GM18870 (cell line): Measurements from ENCODE around the gene GGTA1.
"Not testable (repeated sequence)": the region's sequence is repeated elsewhere in the genome, so short reads cannot be mapped to it uniquely, and the experiment has no call there.

ENCODE experiments used
- ATAC-seq: cut with Tn5 transposase; IDR thresholded peaks from one replicate; pipeline ENCODE4 v1.9.1; 2021; ENCODE audit warnings: moderate library complexity; ENCODE audit not compliant: unreplicated experiment

The GGTA1 gene

DNA sequence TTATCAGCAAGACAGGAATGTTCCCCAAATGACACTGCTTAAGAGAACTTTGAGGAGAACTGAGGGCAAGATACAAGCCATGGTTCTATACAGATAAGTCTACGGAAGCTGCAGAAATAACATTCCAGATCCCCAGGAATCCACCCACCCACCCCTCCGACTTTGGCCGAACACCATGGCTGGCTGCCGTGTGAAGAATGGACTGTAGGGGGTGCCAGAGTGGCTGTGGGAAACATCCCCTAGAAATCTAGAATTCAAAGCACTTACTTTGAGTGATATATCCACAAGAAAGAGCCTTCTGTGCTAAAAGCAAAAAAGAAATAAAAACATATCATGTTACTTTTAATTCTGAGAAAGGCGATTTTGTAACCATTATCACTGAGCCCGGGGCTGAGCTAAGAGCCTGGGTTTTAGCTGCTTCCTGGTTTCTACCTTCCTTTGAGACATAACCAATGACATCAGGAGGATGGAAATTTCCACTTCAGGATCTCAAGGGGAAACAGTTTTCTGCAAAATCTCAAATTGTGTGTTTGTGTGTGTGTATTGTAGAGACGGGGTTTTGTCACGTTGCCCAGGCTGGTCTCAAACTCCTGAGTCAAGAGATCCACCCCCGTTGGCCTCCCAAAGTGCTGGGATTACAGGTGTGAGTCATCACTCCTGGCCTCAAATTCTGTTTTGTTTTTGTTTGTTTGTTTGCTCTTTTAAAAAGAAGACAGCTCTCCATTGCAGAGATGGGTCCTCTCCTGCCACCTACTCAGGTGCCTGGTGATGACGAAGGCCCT lies 36.4 kb downstream of the GGTA1 start:
- no peak for ATAC-seq

DNA sequence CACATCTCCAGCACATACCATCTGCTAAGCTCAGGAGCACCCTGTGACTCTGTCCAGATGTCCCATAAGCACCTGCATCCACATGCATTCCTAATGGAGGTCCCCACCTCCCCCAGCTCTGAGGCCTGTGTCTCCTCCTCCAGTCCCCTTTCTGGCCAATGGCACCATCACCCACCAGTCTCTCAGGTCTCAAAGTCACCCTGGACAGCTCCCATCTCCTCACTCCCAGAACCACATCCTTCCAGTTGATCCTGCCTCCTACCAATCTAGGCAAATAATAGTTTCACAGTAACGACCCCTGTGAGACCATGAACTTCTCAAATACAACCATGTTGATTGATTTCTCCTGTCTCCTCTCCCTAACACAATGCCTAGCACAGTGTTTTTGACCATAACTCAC lies 40.1 kb downstream of the GGTA1 start:
- no peak for ATAC-seq

DNA sequence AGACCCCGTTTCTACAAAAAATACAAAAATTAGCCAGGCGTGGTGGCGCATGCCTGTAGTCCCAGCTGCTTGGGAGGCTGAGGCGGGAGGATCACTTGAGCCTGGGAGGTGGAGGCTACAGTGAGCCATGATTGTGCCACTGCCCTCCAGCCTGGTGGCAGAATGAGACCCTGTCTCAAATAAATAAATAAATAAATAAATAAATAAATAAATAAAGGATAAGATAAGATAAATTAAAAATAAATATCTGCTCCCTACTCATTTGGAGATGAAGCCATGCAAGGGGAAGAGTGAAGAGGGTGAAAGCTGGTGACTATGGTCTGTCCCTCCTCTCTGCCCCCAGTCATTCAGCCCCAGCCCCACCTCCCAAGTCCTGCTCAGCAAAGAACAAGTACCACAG lies 41.2 kb downstream of the GGTA1 start:
- not testable (repeated sequence) for ATAC-seq

DNA sequence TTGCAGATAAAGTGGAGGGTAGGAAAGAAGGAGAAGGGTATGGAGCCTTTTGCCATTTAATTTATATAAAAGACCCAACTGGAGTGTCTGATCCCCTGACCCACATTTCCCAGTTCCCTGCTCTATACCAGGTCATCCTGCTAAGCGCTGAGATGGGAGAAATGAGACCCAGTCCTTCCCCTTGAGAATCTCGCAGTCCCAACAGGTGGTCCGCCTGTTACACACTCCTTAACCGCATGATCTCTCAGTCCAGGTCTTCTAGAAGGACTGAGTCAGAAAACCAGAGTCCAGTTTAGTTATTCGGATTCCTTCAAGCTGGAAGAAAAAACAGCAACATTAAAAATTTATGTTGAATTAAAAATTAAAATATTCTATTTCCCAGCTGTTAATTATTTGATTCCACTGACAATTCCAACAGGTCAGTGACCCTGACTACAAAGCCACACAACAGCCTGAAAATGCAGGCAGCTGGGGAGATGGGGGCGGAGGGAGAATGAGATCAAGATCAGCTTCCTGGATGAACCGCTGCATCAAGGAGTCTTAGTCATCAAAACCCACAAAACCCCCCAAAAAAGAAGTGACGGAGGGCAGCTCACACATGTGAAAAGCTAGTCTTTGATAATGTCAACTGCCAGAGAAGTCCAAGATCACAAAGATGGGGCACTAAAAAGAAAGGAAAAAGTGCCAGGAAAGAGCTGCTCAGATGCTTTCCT lies 44.0 kb downstream of the GGTA1 start:
- no peak for ATAC-seq

DNA sequence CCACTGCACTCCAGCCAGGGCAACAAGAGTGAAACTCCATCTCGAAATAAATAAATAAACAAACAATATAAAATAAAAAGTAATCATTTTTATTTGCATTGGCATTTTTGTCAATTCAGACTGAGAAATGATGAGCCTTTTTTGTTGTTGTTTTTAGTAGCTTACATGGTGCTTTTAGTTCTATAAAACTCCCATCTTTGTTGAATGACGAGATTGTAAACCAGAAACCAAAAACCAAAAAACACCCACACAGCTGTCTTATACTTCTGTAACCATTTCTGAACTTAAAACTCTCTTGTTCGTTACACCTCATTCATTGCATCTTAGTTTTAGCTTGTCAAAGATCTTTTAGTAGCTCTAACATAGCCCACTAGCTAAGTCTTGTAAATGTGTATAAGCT lies 44.7 kb downstream of the GGTA1 start:
- no peak for ATAC-seq

DNA sequence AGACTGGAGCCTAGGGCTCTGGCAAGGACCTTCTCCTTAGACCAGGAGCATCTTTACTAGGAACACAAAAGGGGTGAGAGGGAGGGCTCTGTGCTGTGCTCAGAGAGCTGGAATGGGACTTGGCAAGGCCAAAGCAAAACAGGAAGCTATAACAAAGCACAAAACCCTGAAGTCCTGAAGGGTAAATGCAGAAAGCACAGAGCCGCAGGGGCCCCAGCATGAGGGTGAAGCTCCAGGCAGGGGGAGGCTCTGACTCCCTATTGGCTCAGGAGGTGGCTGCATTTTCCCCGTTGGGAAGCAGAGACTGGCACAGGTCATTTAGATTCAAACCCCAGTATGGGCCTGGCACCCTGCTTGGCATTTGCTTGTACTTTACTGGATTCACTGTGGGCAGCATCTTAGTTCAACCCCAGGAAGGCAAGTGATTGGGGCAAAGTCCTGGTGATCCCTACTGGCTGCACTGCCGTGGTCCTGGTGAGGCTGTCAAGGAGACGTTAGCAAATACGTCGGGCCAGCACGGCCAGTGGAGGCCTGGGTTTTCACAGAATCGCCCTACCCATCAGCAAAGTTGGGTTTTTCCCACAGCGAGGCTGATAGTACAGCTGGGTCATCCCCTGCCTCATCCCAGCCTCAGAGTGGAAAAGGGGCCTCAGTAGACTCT lies 46.3 kb downstream of the GGTA1 start:
- no peak for ATAC-seq

DNA sequence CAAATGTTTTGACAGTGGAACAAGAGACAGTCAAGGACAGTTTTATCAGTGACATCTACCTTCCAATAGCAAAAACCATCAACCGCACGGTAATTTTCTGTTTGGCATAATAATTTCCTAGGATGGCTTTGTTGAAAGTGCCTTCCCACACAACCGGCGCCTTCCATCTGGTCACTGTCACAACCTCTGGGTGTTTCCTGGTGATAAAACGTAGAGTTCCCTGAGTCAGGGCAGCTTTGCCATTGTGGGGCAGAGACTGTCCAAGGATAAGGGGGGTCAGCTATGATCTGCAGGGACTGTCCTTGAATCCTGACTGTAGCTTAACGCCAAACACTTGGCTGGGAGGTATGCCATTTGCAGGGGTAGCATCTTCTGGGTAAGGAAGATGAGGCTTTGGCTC lies 47.6 kb downstream of the GGTA1 start:
- no peak for ATAC-seq

DNA sequence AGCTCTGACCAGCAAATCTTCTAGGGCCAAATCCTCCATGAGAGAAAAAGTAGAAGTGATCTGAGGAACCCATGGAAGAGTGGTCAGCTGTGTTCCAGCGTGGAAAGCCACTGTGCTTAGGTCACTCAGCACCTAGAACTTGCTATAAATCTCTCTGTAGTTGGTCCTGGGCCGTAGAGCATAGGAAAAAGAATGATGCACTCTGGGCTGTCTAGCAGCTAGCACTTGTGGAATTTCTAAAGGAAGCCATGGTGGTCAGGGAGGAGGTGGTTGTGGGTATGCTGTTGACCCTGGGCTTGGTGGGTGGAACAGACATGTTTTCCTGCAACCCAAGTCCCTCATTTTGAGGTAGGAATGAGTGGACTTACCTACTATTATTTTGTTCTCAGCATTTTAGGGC lies 48.1 kb downstream of the GGTA1 start:
- ATAC-seq = no peak

DNA sequence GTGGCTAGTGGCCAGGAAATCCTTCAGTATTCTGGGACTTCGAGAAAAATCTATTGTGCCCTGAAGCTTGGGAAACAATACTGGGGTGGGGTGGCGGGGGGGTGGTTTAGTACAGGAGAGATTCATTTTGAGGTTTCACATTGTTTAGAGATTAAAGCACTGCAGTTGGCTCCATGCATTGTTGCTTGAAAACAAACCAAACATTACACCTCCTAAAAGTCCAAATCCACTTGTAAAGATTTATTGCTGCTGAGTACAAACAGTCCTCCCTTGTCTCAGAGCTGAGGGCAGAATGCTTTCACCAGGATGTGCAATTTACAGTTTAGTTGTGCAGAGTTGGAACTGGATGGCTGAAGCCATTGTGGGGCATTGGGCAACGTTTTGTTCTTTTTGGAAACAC lies 49.4 kb downstream of the GGTA1 start:
- ATAC-seq = no peak

DNA sequence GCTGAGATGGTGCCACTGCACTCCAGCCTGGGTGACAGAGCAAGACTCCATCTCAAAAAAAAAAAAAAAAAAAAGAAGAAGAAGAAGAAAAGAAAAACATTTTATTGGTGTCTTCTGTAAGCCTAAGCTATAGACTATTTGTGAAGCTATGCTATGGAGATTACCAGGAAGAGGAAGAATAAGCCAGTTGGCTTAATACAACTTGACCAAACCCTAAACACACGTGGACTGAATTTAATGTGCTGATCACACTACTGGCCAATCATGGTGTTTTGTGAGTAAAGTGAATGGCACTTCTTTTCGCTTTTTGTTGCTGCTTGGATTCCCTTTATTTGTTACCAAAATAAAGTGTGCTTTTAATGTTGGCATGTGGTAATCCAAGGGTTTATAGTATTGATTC lies 49.9 kb downstream of the GGTA1 start:
- ATAC-seq = no peak

DNA sequence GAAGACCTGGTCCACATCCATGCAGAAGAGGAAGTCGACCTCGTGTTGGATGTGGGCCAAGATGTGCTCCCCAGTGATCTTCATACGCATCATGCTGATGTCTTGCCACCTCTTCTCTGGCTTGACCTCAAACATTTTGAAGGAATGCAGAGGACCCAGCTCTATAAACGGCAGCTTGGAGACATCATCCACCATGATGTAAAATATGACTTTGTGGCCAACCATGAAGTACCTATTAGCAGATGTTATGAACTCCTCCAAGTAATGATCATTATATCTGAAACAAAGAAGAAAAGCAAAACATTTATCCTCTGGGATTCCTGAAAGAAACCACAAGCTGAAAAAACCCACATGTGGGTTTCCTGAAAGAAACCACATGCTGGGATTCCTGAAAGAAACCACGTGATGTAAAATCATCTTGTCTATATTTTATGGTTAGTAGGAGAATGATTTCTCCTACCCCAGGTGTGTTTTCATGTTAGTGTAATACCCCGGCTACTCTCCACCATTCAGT lies 52.3 kb downstream of the GGTA1 start:
- no peak for ATAC-seq

DNA sequence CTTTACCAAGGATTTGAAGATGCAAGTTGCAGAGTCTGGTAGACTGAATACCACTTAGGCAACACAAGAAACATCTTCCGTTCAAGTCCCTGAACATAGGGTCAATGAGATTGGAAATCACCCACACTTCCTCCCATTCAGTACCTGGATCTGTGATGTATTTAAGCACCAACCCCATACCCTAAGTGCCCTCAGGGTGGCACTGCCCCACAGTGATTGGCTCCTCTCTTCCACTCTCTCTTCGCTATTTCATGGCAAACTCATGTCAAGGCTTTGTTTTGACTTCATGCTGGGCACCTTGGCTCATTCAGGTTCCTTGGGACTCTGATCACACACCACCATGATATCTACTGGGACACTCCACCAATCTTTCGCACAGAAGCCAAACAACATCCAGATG lies 53.7 kb downstream of the GGTA1 start:
- no peak for ATAC-seq

DNA sequence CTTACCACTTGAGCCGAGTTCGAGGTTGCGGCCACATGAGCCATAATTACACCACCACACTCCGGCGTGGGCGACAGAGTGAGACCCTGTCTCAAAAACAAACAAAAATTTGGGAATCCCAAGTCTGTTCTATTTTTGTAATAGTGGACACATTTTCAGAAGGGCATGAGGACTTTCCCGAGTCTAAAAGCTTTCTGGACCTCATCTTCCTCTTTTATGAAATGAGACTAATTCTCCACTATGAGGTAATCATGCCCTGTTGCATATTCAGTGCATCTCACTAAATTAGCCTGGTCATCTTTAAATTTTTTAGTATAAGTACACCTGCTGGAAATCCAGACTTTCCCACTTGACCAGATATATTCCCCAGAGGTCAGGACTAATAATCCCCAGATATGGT lies 55.7 kb downstream of the GGTA1 start:
- ATAC-seq = no peak

DNA sequence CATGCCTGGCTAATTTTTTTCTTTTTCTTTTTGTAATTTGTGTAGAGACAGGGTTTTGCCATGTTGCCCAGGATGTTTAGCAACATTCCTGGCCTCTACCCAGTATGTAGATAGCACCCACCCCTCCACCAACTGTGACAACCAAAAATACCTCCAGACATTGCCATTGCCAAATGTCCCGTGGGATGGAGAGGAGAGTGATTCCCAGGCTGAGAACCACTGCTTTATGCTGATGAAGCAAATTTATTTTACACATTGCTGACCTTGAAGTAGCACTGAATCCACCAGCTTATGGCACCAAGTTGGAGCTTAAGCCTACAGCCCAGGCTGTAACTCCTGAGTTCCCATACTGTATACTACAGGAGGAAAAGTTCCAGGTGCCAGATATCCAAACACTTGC lies 58.5 kb downstream of the GGTA1 start:
- ATAC-seq = no peak

DNA sequence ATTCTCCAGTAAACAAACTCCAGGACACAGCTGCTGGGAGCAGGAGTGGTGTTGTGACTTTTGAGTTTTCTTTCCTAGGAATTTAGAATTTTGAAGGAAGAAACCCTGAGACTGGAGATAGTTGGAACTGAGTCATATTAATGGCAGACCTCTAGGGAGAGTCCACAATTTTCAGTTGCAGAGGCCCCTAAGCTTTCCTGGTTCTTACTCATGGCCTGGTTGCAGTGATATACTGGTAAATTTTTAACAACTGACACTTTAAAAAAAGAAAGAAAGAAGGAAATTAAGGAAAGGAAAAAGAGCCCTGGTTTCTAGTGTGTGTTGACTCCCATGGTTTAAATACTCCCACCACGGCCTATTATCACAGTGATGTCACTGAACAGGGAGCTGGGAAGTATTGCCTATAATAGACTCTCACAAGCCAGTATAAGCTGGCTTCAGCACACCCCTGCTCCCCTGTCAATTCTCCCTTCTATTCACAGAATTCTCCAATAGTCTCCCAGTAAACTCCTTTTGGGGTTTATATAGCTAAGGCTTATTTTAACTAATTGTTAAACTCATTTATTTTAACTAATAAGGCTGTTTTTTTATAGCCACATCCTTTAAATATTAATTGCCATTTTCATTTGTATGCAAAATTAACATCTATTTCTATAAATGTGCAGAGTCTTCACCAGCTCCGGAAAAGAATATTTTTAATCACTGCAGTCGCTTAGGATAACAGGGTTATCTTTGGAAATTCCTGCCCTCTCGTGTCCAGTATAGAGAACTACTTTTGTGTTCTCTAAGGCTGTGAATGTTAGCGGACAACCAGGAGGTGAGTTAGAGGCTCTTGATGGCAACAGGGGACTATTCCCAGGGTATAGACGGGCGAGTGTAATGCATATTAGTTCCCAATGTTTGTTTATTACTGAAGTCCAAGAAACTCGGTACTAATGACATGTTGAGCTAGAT lies 59.7 kb downstream of the GGTA1 start:
- ATAC-seq = no peak

DNA sequence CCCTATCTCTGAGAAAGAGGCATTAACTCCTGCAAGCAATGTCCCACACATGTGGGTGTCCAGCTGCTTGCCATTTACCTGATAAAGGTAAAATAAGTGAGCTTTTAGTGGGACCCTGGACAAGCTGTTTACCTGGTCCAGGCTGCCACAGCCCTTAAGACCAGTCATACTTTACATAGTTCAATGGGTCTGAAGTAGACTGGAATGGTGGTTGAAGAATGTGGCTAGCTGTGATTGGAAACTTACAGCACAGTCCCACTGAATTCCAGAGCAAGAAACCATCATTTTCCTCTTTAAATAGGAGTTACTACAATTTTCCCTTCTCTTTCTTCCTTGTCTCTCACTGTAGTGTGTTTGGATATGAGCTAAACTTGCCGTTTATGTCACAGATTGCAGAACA lies 60.6 kb downstream of the GGTA1 start:
- ATAC-seq = no peak

DNA sequence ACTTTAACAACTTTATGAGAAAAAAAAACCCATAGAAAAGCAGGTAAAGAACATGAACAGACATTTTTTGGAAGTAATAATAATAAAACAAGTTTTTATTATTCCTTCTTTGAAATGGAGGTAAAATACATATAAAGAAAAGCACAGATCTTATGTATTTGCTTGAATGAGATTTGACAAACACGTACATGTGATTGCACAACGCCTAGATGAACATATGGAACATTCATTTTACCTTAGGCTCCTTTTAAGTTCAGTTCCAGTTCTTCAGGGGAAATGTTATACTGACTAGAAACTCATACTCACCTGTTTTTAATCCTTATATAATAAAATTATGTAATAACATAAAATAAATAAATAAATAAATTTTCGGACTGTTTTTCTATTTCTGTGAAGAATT lies 61.8 kb downstream of the GGTA1 start:
- ATAC-seq = no peak

DNA sequence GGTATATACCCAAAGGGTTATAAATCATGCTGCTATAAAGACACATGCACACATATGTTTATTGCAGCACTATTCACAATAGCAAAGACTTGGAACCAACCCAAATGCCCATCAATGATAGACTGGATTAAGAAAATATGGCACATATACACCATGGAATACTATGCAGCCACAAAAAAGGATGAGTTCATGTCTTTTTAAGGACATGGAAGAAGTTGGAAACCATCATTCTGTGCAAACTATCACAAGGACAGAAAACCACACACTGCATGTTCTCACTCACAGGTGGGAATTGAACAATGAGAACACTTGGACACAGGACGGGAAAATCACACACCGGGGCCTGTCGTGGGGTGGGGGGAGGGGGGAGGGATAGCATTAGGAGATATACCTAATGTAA lies 62.6 kb downstream of the GGTA1 start:
- ATAC-seq = not testable (repeated sequence)

DNA sequence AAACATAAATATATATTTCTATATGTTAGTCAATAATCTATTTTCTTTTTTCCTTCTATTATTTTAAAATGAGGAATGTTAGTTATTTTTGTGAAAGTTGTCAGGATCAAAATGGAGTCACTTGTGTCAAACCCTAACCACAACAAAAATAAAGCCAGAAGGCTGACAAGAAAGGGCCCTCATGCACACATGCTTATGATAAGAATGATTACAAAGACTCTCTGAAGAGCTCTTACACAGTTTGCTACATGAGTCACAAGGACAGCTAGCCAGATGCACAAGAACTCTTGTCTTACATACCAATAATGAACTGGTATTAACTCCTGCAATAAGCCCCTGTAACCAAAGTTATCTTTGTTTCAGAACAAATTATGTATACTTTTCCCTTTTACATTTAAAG lies 64.7 kb downstream of the GGTA1 start:
- no peak for ATAC-seq

DNA sequence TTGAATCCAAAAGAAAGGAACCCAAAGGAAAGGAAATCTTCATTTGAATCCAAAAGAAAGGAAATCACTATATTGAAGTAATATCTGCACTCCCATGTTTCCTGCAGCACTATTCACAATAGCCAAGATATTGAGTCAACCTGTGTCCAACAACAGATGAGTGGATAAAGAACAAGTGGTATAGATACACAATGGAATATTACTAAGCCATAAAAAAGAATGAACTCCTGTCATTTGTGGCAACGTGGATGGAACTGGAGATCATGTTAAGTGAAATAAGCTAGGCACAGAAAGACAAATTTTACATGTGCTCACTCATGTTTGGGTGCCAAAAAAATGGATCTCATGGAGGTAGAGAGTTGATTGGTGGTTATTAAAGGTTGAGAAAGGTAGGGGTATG lies 71.7 kb downstream of the GGTA1 start:
- ATAC-seq = no peak

DNA sequence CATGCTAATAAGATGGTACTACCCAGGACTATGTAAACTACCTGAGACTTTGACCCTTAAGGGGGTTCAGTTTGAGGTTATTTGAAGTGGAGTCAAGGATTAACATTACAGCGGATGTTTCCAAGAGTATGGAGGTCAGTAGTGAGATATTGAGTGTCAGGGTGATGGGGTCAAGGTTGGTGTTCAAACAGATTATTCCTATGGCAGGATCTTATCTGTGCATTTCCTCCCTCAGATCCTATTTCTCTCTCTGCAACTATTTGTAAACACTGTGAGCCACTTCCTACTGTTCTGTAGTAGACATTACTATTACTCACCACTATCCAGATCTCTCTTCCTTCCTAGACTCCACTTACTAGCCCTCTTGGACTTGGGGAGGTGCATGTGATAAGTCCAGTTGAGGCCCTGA lies 75.6 kb downstream of the GGTA1 start:
- ATAC-seq = no peak
